Small intestine (tissue), 7 donors: Measurements from ENCODE around the gene TLK2. TPM values are rescaled to one million over a fixed set of nuclear protein-coding genes. Genes with fewer than 3 reads are reported as not detected.

Experiments used
- DNase-seq, 2 donors: peaks; one replicate each; pipeline versions ENCODE4 v3.0.0 to v3.0.0-alpha.2; 2013
- FAIRE-seq: peaks from 2 replicates; lab custom pipeline; 2012; peaks lifted over from hg19 to GRCh38; lab: Jason Lieb, UNC
- H3K27ac ChIP-seq, 3 donors: one replicate each; pipeline ENCODE4 v1.5.1; 2013; ENCODE audit warnings: low read length in 2 of 3, mild to moderate bottlenecking in 2 of 3, control low read depth in 1 of 3, inconsistent platforms in 1 of 3, low read depth in 1 of 3, moderate library complexity in 1 of 3
- H3K27me3 ChIP-seq, 3 donors: one replicate each; pipeline ENCODE4 v1.6.1; 2013; ENCODE audit warnings: low read length in 3 of 3, inconsistent platforms in 1 of 3; ENCODE audit not compliant: control insufficient read depth in 3 of 3, insufficient read depth in 3 of 3
- H3K36me3 ChIP-seq, 3 donors: one replicate each; pipeline ENCODE4 v1.6.1; 2013; ENCODE audit warnings: low read length in 3 of 3, inconsistent platforms in 1 of 3, low read depth in 1 of 3, mild to moderate bottlenecking in 1 of 3, moderate library complexity in 1 of 3; ENCODE audit not compliant: control insufficient read depth in 3 of 3, insufficient read depth in 2 of 3
- H3K4me1 ChIP-seq, 3 donors: one replicate each; pipeline ENCODE4 v1.6.1; 2013; ENCODE audit warnings: low read length in 2 of 3, inconsistent platforms in 1 of 3, low read depth in 1 of 3, mild to moderate bottlenecking in 1 of 3, moderate library complexity in 1 of 3; ENCODE audit not compliant: control insufficient read depth in 3 of 3, insufficient read depth in 2 of 3
- H3K4me3 ChIP-seq, 3 donors: one replicate each; pipeline ENCODE4 v1.5.1; 2013; ENCODE audit warnings: low read length in 3 of 3, control low read depth in 1 of 3, inconsistent platforms in 1 of 3, low read depth in 1 of 3, mild to moderate bottlenecking in 1 of 3, moderate library complexity in 1 of 3
- H3K9me3 ChIP-seq, 2 donors: one replicate each; pipeline ENCODE4 v1.6.1; 2013; ENCODE audit warnings: low read depth in 1 of 2, low read length in 1 of 2; ENCODE audit not compliant: control insufficient read depth in 2 of 2, insufficient read depth in 1 of 2
- WGBS, 3 donors: extraction: QIAGEN DNeasy Blood & Tissue Kit; methylation state at CpG; one replicate each; pipeline ENCODE4 v1.1.7; 2013; 5-methylcytosine and 5-hydroxymethylcytosine counted together
- polyA plus RNA-seq, 4 donors: library from polyadenylated mRNA; stranded (reverse) in 3 of 4; unstranded in 1 of 4; fragments of 200-250 nt in 3 of 4; fragments of 120-200 nt in 1 of 4; gene quantifications; one replicate each; pipeline versions ENCODE4 v1.2.1 to v1.2.3, GENCODE V29; 2013
- donor health status: healthy with polysubstance abuse.
- donor health status: control.
- donor health status: control.
- donor health status: Bipolar disorder and iron deficiency.
- donor health status: healthy.

TLK2 gene
- polyA plus RNA-seq, 4 donors, result 13.0 to 30.8 (median 16.2) TPM

- DNase-seq (peak in 1 of 2 donors; percentile 35), FAIRE-seq (no peak)
- H3K27me3 ChIP-seq, result peaks cover 0 to 38% (median 13%) of the 10 kb centered on the region in 3 donors
- peak overlapping the region in 2 of 3 donors; percentile 44 to 55 for H3K4me3 ChIP-seq
- H3K9me3 ChIP-seq, result no peaks in the 10 kb centered on the region
- peak overlapping the region in 2 of 3 donors; percentile 67 to 86 for H3K27ac ChIP-seq
- peaks cover 0 to 2% (median 0%) of the 10 kb centered on the region in 3 donors for H3K36me3 ChIP-seq
- WGBS, 3 donors, result 8 to 15% (median 11%) methylated on average over 20 to 21 of the region's 21 CpGs
- H3K4me1 ChIP-seq, result peaks cover 0 to 6% (median 0%) of the 10 kb centered on the region in 3 donors
Observed at GRCh38 chr17:62626719-62627218, 148.1 kb downstream of the TLK2 start.

- peak within 1 kb of the TSS in 2 of 3 donors; percentile 67 to 86 for H3K27ac ChIP-seq
- no peaks in the 10 kb centered on the region for H3K9me3 ChIP-seq
- peak within 1 kb of the TSS; percentile 21 to 55 (median 44) for H3K4me3 ChIP-seq
- no peak for FAIRE-seq
- peaks cover 0 to 38% (median 13%) of the 10 kb centered on the region in 3 donors for H3K27me3 ChIP-seq
- DNase-seq, result peak in 1 of 2 donors; percentile 53
- peaks cover 0 to 2% (median 0%) of the 10 kb centered on the region in 3 donors for H3K36me3 ChIP-seq
- 1% methylated on average over 51 to 68 of the region's 68 CpGs for WGBS, 3 donors
- H3K4me1 ChIP-seq, result peaks cover 0 to 6% (median 0%) of the 10 kb centered on the region in 3 donors
Observed at GRCh38 chr17:62627219-62627903, 148.7 kb downstream of the TLK2 start, which contains the start of gene MRC2. MRC2 (plus strand) TSS chr17:62627670; CDS start chr17:62627803, 133 bp downstream.

- Histone ChIP-seq H3K9me3 (no peaks in the 10 kb centered on the region), H3K27ac (peak overlapping the region in 2 of 3 donors; percentile 67 to 86), H3K4me1 (peaks cover 0 to 6% (median 0%) of the 10 kb centered on the region in 3 donors), H3K27me3 (peaks cover 0 to 38% (median 13%) of the 10 kb centered on the region in 3 donors), H3K36me3 (peaks cover 0 to under 1% (median 0%) of the 10 kb centered on the region in 3 donors), H3K4me3 (peak overlapping the region; percentile 21 to 50 (median 44))
- 1 to 4% (median 2%) methylated on average over 42 to 61 of the region's 61 CpGs for WGBS, 3 donors
- FAIRE-seq (no peak), DNase-seq (peak in 1 of 2 donors; percentile 42)
Observed at GRCh38 chr17:62627904-62628633, 149.4 kb downstream of the TLK2 start.

GRCh38 chr17:62628831-62629555 lies 150.4 kb downstream of the TLK2 start:
- no peak for FAIRE-seq
- Histone ChIP-seq H3K27me3 (peaks cover 0 to 38% (median 13%) of the 10 kb centered on the region in 3 donors), H3K9me3 (no peaks in the 10 kb centered on the region), H3K27ac (peak overlapping the region in 2 of 3 donors; percentile 48 to 67), H3K4me3 (peak overlapping the region in 1 of 3 donors; percentile 50), H3K4me1 (peaks cover 0 to 6% (median 0%) of the 10 kb centered on the region in 3 donors), H3K36me3 (no peaks in the 10 kb centered on the region)
- DNase-seq, result no peak
- 36 to 48% (median 40%) methylated on average over 19 of the region's 19 CpGs for WGBS, 3 donors

- peak overlapping the region in 1 of 3 donors; percentile 50 for H3K4me3 ChIP-seq
- no peaks in the 10 kb centered on the region for H3K36me3 ChIP-seq
- FAIRE-seq, result no peak
- peak overlapping the region in 1 of 3 donors; percentile 67 for H3K27ac ChIP-seq
- DNase-seq, result no peak
- no peaks in the 10 kb centered on the region for H3K9me3 ChIP-seq
- peaks cover 0 to 38% (median 13%) of the 10 kb centered on the region in 3 donors for H3K27me3 ChIP-seq
- peaks cover 0 to 6% (median 0%) of the 10 kb centered on the region in 3 donors for H3K4me1 ChIP-seq
- 63 to 74% (median 70%) methylated on average over 19 of the region's 19 CpGs for WGBS, 3 donors
Observed at GRCh38 chr17:62629556-62630364, 151.1 kb downstream of the TLK2 start.

GRCh38 chr17:62630365-62631085 lies 151.9 kb downstream of the TLK2 start:
- Histone ChIP-seq H3K27me3 (peaks cover 0 to 38% (median 13%) of the 10 kb centered on the region in 3 donors), H3K9me3 (no peaks in the 10 kb centered on the region), H3K27ac (no peak overlapping the region), H3K36me3 (no peaks in the 10 kb centered on the region), H3K4me1 (peaks cover 0 to 6% (median 0%) of the 10 kb centered on the region in 3 donors), H3K4me3 (no peak overlapping the region)
- WGBS, 3 donors, result 65 to 74% (median 68%) methylated on average over 12 of the region's 12 CpGs
- FAIRE-seq, result no peak
- DNase-seq, result no peak
